ENCODE data around the gene MYT1. TPM values are rescaled to one million over a fixed set of nuclear protein-coding genes. Genes with fewer than 3 reads are reported as not detected.
A peak's percentile ranks its signal among the peaks of the same experiment; 100 is the strongest.
"Not testable (repeated sequence)": the region's sequence is repeated elsewhere in the genome, so short reads cannot be mapped to it uniquely, and the experiment has no call there.

Gene MYT1
- total and polyA plus RNA-seq, 11 donors: 0.07 to 0.23 (median 0.09) TPM; not detected in 5

DNA sequence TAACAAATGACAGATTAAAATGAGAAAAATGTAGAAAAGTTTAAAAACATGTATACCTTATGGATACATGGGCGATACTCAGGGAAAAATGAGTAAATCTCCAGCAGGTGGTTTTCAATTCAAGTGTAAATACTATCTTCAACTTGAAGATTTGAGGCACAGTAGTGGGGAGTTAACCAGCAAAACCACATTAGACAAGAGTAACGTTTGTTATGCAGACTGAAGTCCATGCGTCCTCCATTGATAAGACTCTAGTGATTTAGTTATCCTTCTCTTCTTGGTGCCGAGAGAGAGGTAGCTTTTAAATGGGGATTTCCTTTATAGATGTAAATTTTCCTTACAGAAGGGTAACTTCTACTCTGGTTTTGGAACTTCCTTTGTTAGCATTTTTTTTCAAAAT lies 119.4 kb downstream of the MYT1 start:
- H3K27ac ChIP-seq: no peak overlapping the region
- no peak overlapping the region for H3K4me3 ChIP-seq
- no peak for TF ChIP-seq POLR2A (IDR thresholded peaks at IDR 0.05)
- TF ChIP-seq, protein P1, sequence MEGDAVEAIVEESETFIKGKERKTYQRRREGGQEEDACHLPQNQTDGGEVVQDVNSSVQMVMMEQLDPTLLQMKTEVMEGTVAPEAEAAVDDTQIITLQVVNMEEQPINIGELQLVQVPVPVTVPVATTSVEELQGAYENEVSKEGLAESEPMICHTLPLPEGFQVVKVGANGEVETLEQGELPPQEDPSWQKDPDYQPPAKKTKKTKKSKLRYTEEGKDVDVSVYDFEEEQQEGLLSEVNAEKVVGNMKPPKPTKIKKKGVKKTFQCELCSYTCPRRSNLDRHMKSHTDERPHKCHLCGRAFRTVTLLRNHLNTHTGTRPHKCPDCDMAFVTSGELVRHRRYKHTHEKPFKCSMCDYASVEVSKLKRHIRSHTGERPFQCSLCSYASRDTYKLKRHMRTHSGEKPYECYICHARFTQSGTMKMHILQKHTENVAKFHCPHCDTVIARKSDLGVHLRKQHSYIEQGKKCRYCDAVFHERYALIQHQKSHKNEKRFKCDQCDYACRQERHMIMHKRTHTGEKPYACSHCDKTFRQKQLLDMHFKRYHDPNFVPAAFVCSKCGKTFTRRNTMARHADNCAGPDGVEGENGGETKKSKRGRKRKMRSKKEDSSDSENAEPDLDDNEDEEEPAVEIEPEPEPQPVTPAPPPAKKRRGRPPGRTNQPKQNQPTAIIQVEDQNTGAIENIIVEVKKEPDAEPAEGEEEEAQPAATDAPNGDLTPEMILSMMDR (IDR thresholded peaks at IDR 0.05): no peak
- peaks cover 0 to 7% (median 0%) of the 10 kb centered on the region in 12 donors for H3K9me3 ChIP-seq
- peaks cover 0 to 5% (median 0%) of the 10 kb centered on the region in 12 donors for H3K4me1 ChIP-seq
- no peaks in the 10 kb centered on the region for H3K36me3 ChIP-seq
- H3K27me3 ChIP-seq: no peaks in the 10 kb centered on the region
- intact Hi-C loops (cut with DNase I): no loop called here
- ATAC-seq (no peak), DNase-seq (no peak)
- 70 to 79% (median 75%) methylated on average over 4 of the region's 4 CpGs for WGBS, 4 donors

DNA sequence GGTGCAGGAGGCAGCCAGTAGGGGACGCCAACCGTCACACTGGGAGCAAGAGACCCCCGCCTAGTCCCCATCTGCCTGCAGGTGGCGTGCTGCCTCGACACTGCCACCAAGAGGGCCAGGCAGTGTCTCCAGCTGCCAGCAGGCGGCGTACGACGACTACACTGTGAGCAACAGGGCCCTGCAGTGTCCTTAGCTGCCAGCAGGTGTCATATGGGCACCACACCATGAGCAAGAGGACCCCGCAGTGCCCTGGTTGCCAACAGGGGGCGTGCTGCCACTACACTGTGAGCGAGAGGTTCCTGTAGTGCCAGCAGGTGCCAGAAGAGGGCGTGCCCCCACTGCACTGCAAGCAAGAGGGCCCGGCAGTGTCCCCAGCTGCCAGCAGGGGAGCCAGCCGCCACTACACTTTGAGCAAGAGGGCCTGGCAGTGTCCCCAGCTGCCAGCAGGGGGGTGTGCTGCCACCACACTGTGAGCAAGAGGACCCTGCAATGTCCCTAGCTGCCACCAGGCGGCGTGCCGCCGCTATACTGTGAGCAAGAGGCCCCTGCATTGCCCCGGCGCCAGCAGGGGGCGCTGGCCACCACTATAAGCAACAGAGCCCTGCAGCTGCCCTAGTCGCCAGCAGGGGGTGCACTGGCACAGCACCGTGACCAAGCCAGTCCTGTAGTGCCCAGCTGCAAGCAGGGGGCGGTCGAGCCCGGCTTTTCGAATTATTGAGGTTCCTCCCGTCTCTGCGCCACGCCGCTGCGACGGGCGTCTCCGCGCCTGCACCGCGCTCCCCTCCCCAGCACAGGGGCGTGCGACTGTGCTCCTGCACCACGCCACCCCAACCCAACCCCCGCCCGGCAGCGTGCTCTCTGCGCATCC lies 121.6 kb downstream of the MYT1 start:
- H3K27me3 ChIP-seq; H3K4me1 ChIP-seq; H3K27ac ChIP-seq; H3K36me3 ChIP-seq; intact Hi-C loops (cut with DNase I); H3K4me3 ChIP-seq; H3K9me3 ChIP-seq: not testable (repeated sequence)
- WGBS, 4 donors: 81 to 91% (median 85%) methylated on average over 29 to 46 of the region's 46 CpGs
- DNase-seq (peak; percentile 73 to 85 (median 79)), ATAC-seq (peak; percentile 83 to 96 (median 87))
- TF ChIP-seq, protein P1 (IDR thresholded peaks at IDR 0.05): peak; percentile 62 to 87 (median 78)

DNA sequence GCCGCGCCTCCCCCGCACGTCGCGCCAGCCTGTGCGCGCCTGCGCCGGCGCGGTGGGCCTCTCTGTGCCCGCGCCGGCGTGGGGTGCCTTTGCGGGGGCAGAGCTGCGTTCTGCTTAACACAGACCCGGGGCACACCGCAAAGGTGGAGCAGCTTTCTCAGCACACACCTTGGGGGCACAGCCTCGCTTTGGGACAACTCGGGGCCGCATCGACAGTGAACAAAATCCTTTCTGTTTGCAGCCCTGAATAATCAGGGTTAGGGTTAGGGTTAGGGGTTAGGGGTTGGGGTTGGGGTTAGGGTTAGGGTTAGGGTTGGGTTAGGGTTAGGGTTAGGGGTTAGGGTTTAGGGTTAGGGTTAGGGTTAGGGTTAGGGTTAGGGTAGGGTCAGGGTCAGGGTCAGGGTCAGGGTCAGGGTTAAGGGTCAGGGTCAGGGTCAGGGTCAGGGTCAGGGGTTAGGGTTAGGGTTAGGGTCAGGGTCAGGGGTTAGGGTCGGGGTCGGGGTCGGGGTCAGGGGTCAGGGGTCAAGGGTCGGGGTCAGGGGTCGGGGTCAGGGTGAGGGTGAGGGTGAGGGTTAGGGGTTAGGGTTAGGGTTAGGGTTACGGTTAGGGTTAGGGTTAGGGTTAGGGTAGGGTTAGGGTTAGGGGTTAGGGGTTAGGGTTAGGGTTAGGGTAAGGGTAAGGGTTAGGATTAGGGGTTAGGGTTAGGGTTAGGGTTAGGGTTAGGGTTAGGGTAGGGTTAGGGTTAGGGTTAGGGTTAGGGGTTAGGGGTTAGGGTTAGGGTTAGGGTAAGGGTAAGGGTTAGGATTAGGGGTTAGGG lies 122.4 kb downstream of the MYT1 start:
- H3K4me1 ChIP-seq; H3K27ac ChIP-seq; H3K27me3 ChIP-seq; intact Hi-C loops (cut with DNase I); DNase-seq; H3K36me3 ChIP-seq; H3K9me3 ChIP-seq; H3K4me3 ChIP-seq: not testable (repeated sequence)
- WGBS, 4 donors: 92 to 96% (median 95%) methylated on average over 29 to 30 of the region's 30 CpGs
- ATAC-seq: peak; percentile 8 to 46 (median 29)

DNA sequence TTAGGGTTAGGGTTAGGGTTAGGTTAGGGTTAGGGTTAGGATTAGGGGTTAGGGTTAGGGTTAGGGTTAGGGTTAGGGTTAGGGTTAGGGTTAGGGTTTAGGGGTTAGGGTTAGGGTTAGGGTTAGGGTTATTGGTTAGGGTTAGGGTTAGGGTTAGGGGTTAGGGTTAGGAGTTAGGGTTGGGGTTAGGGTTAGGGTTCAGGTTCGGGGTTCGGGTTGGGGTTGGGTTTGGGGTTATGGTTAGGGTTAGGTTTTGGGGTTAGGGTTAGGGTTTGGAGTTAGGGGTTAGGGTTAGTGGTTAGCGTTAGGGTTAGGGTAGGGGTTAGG lies 123.0 kb downstream of the MYT1 start:
- 95 to 99% (median 98%) methylated on average over 3 of the region's 3 CpGs for WGBS, 4 donors
- H3K9me3 ChIP-seq; H3K27ac ChIP-seq; ATAC-seq; H3K36me3 ChIP-seq; intact Hi-C loops (cut with DNase I); H3K27me3 ChIP-seq; H3K4me1 ChIP-seq; DNase-seq; H3K4me3 ChIP-seq: not testable (repeated sequence)

Other genes with a start within 250 kb of the MYT1 start
- 10 to 100 TPM; 27.7 to 43.8 (median 37.5) TPM for gene UCKL1, start 208.0 kb upstream of the MYT1 start, total RNA-seq
- gene UCKL1, start 208.0 kb upstream of the MYT1 start, polyA plus RNA-seq: 10 to 100 TPM; 27.7 to 49.7 TPM
- 10 to 100 TPM in 8 of 9 donors, 1 to 10 TPM in 1; 7.3 to 15.9 (median 12.2) TPM for gene ZNF512B, start 194.5 kb upstream of the MYT1 start, total RNA-seq
- 1 to 10 TPM; 7.7 to 9.3 TPM for gene ZNF512B, start 194.5 kb upstream of the MYT1 start, polyA plus RNA-seq
- gene SAMD10, start 184.8 kb upstream of the MYT1 start, total RNA-seq: 1 to 10 TPM; 3.1 to 6.3 (median 4.3) TPM
- 1 to 10 TPM; 4.8 to 6.0 TPM for gene SAMD10, start 184.8 kb upstream of the MYT1 start, polyA plus RNA-seq
- 10 to 100 TPM; 41.4 to 62.6 (median 47.6) TPM for gene PRPF6, start 183.3 kb upstream of the MYT1 start, total RNA-seq
- 10 to 100 TPM; 31.0 to 58.5 TPM for gene PRPF6, start 183.3 kb upstream of the MYT1 start, polyA plus RNA-seq
- gene C20orf204, start 128.3 kb upstream of the MYT1 start, total RNA-seq: 1 to 10 TPM in 1 of 9 donors, under 1 TPM in 8; 0.16 to 1.2 (median 0.56) TPM
- gene C20orf204, start 128.3 kb upstream of the MYT1 start, polyA plus RNA-seq: under 1 TPM; 0.35 to 0.42 TPM
- 10 to 100 TPM; 37.0 to 75.9 (median 50.7) TPM for gene SOX18, start 114.8 kb upstream of the MYT1 start, total RNA-seq
- gene SOX18, start 114.8 kb upstream of the MYT1 start, polyA plus RNA-seq: 10 to 100 TPM; 23.5 to 31.1 TPM
- gene TCEA2, start 101.3 kb upstream of the MYT1 start, total RNA-seq: 10 to 100 TPM; 19.2 to 52.1 (median 42.9) TPM
- gene TCEA2, start 101.3 kb upstream of the MYT1 start, polyA plus RNA-seq: 10 to 100 TPM; 23.6 to 32.9 TPM
- 10 to 100 TPM in 2 of 9 donors, 1 to 10 TPM in 7; 3.2 to 25.6 (median 5.3) TPM for gene RGS19, start 84.9 kb upstream of the MYT1 start, total RNA-seq
- gene RGS19, start 84.9 kb upstream of the MYT1 start, polyA plus RNA-seq: 1 to 10 TPM; 3.7 to 6.5 TPM
- 1 to 10 TPM in 3 of 9 donors, under 1 TPM in 6; 0.18 to 1.9 (median 0.67) TPM for gene OPRL1, start 84.4 kb upstream of the MYT1 start, total RNA-seq
- gene OPRL1, start 84.4 kb upstream of the MYT1 start, polyA plus RNA-seq: under 1 TPM; 0.21 to 0.27 TPM
- not detected for gene LKAAEAR1, start 80.1 kb upstream of the MYT1 start, total RNA-seq
- not detected for gene LKAAEAR1, start 80.1 kb upstream of the MYT1 start, polyA plus RNA-seq
- gene NPBWR2, start 56.9 kb upstream of the MYT1 start, total RNA-seq: not detected
- gene NPBWR2, start 56.9 kb upstream of the MYT1 start, polyA plus RNA-seq: not detected
- gene PCMTD2, start 91.3 kb downstream of the MYT1 start, total RNA-seq: 100 to 1,000 TPM in 1 of 9 donors, 10 to 100 TPM in 8; 41.7 to 128 (median 66.6) TPM
- gene PCMTD2, start 91.3 kb downstream of the MYT1 start, polyA plus RNA-seq: 10 to 100 TPM; 23.9 to 29.5 TPM